IPS-NIHi7 (cell line): Measurements from ENCODE around the gene MVK.
"Not testable (repeated sequence)": the region's sequence is repeated elsewhere in the genome, so short reads cannot be mapped to it uniquely, and the experiment has no call there.

Experiments
- DNase-seq: peaks from one replicate; pipeline ENCODE4 v3.0.0; 2012; ENCODE audit warnings: mixed read lengths; ENCODE audit errors: extremely low spot score

The MVK gene

GRCh38 chr12:109589240-109589590 lies 15.6 kb downstream of the MVK start:
- DNase-seq: no peak

GRCh38 chr12:109589691-109590245 lies 16.2 kb downstream of the MVK start:
- DNase-seq: no peak

GRCh38 chr12:109590566-109590965 lies 17.0 kb downstream of the MVK start:
- DNase-seq: no peak

GRCh38 chr12:109591041-109591440 lies 17.4 kb downstream of the MVK start:
- DNase-seq: no peak

GRCh38 chr12:109592195-109592904 lies 18.8 kb downstream of the MVK start:
- DNase-seq: no peak

GRCh38 chr12:109592905-109593272 lies 19.3 kb downstream of the MVK start:
- no peak for DNase-seq

GRCh38 chr12:109594556-109595317 lies 21.1 kb downstream of the MVK start:
- no peak for DNase-seq

- no peak for DNase-seq
Measured at GRCh38 chr12:109595321-109595902, 21.8 kb downstream of the MVK start.

GRCh38 chr12:109596418-109597244 lies 23.0 kb downstream of the MVK start:
- DNase-seq: no peak

- DNase-seq: no peak
Measured at GRCh38 chr12:109597414-109597794, 23.8 kb downstream of the MVK start.

GRCh38 chr12:109597795-109598427 lies 24.3 kb downstream of the MVK start:
- DNase-seq: peak; percentile 99

GRCh38 chr12:109598428-109598854 lies 24.8 kb downstream of the MVK start:
- DNase-seq: no peak

GRCh38 chr12:109599087-109599486 lies 25.5 kb downstream of the MVK start:
- no peak for DNase-seq

GRCh38 chr12:109600481-109600880 lies 26.9 kb downstream of the MVK start:
- no peak for DNase-seq

- no peak for DNase-seq
Measured at GRCh38 chr12:109600995-109601394, 27.4 kb downstream of the MVK start.

- no peak for DNase-seq
Measured at GRCh38 chr12:109601557-109601956, 28.0 kb downstream of the MVK start.

GRCh38 chr12:109602132-109602531 lies 28.5 kb downstream of the MVK start:
- DNase-seq: not testable (repeated sequence)

- DNase-seq: no peak
Measured at GRCh38 chr12:109604132-109604585, 30.6 kb downstream of the MVK start.

GRCh38 chr12:109605016-109605415 lies 31.4 kb downstream of the MVK start:
- DNase-seq: no peak

GRCh38 chr12:109605599-109606228 lies 32.1 kb downstream of the MVK start:
- no peak for DNase-seq
